ENCODE data around the gene HTATSF1.

HTATSF1 gene

DNA sequence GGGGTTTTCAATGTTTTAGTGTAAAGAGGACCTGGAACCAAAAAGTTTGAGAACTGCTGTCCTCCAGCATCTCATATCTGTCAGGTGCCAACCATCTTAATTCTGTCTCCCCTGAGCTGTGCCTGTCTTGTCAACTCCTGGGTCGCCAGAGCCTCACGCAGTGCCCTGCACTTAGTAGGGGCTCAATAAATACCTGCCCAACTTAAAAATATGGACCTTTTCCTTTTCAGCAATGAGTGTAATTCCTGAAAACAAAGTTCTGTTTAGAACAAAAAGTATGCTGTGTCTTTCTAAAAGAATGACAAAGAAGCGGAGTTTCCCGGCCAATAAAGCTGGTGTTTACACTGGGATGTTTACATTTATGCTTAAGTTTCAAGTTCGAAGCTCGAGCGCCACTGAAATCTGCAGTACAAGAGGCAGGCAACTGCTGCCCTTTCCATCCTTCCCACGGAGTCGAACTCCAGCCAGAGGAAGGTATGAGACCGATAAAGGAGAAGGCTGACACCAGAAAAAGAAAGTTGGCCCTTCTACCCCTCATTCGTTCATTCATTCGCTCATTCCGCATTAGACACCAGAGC is 1.1 kb upstream of the HTATSF1 start:
- no peak for DNase-seq (ENCODE audit: low read depth)

DNA sequence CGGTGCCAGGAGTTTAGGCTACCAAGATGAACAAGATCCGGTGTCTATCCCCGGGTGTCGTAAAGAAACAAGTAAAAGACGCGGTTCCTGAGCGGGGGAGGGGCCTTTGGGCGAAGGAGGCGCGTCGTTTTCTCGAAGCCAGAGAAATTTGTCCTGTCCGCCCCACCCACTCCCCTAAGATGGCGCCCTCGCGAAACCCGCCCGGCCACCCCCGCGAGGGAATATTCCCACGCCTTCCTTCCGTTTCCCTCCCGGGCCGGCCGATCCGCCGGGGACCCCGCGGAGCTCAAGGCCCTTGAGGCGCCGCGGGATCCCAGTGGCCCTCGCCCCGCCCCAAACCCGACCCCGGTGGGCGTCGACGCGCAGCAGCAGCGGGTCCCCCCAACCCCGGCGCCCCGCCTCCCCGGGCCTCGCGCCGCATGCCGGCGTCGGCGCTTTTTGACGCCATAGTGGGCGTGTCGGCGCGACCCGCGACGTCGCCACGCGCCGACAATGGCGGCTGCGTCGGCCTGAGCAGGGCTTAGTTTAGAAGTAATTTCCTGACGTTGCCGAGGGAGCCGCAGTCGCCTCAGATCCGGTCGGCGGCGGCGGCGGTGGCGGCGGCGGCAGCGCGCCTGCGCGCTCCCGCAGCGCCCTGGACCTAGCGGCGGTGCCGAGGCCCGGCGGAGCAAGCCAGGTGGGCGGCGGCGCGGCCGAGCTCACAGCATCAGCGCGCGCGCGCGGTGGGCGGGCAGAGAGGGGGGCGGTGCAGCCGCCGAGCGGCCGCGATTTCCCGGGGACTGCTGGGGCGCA is 432 bp upstream of the HTATSF1 start:
- DNase-seq (ENCODE audit: low read depth), result peak; percentile 58

DNA sequence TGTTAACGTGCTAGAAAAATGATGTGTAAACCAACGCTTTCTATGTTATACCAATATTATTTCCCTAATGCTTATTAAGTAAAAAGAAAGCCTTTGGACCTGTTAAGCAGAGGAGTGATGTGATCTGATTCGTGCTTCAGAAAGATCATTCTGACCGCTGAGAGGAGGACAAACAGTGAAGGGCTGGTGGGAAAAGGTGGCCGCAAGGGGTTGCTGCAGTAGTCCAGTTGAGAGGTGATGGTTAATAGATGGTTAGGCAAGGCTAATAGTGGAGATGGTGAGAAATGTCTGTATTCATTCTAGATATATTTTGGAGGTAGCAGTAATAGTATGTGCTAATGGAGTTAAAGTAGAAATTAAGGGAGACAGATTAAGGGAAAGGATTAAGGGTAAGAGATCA is 21.7 kb downstream of the HTATSF1 start:
- no peak for DNase-seq (ENCODE audit: low read depth)

GRCh38 chrX:136523770-136524169 is 26.4 kb downstream of the HTATSF1 start:
- DNase-seq (ENCODE audit: low read depth), result no peak

- DNase-seq (ENCODE audit: low read depth), result no peak
Measured at GRCh38 chrX:136525738-136526606, 28.6 kb downstream of the HTATSF1 start.

GRCh38 chrX:136528645-136529315 is 31.4 kb downstream of the HTATSF1 start:
- no peak for DNase-seq (ENCODE audit: low read depth)

GRCh38 chrX:136529795-136530194 is 32.4 kb downstream of the HTATSF1 start:
- no peak for DNase-seq (ENCODE audit: low read depth)

DNA sequence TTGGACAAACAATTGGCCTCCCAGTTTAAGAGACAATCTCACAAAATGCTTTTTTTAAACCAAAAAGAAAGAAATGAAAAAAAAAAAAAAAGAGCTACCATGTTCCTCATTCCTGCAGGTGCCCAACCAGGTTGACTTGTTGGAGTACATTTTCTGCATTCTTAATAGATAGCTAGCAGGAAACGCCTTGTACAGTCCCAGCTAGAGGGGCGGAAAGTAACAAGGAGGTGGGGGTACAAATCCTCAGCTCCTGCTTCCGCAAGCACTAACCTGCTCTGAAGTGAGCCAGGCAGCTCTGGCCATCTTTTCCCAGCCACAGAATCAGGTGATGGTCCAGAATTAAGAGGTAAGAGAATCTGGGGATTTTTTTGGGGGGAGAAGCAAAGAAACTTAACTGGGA is 34.6 kb downstream of the HTATSF1 start, which contains the start of gene VGLL1:
VGLL1 (plus strand) TSS at position 265 of the 400 bp plus-strand sequence. CDS start 3,806 bp downstream, outside the sequence.
- DNase-seq (ENCODE audit: low read depth), result no peak

- DNase-seq (ENCODE audit: low read depth), result no peak
Measured at GRCh38 chrX:136534131-136534530, 36.7 kb downstream of the HTATSF1 start.

DNA sequence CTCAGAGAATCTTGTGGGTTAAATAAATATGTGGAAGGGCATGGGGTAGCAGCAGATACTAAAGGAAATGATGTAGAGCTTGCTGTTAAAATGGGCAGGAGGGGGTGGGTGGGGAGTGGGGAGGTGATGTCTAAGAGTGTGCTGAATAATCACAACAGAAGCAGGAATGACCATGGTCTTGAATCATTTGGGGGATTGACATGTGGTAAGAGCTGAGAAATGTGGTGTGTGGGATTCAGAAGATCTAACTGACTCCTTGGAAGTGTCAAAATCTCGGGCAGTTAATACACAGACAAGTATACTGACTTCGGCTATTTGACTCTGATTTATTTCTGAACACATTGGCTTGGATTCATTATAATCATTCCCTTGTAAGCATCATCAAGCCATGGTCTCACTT is 41.4 kb downstream of the HTATSF1 start:
- DNase-seq (ENCODE audit: low read depth), result no peak

- DNase-seq (ENCODE audit: low read depth), result no peak
Measured at GRCh38 chrX:136540226-136540625, 42.8 kb downstream of the HTATSF1 start.

DNA sequence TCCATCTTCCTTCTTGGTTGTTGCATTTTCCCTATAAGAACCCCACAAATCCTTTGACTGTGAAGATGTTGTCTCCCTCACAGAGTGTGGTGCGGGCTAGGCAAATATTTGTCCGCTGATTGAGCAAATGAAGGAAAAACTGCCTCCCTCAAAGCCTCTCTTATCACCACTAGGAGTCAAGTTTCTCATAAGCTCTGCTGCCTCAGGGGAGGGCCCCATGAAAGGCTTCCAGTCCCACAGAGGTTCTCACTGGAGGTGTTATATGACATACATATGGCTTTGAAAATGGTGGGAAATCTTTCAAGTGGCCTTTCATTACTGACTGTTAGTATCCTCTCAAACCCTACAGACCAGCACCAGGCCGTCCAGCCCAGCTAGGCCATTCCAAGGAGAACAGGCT is 43.9 kb downstream of the HTATSF1 start:
- DNase-seq (ENCODE audit: low read depth), result no peak

- DNase-seq (ENCODE audit: low read depth), result no peak
Measured at GRCh38 chrX:136542281-136542680, 44.9 kb downstream of the HTATSF1 start.

- no peak for DNase-seq (ENCODE audit: low read depth)
Measured at GRCh38 chrX:136546371-136546781, 49.0 kb downstream of the HTATSF1 start.

- no peak for DNase-seq (ENCODE audit: low read depth)
Measured at GRCh38 chrX:136549226-136549625, 51.8 kb downstream of the HTATSF1 start.

DNA sequence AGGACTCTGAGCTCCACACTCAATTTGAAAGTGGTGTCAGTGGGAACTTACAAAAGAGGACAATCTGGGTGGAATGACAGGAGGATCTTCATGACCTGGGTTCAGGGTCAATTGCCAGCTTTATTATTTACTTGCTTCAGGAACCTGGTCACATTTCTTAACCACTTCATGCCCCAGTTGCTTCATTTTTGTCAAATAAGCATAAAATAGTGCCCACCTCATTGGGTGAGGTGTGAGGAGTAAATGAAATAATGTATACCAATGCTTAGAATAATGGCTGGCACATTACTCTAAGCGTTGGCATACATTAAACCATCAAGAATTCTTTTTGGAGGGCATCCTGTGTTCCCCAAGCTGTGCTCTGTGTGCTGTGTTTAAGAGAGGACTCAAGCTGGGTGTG is 54.0 kb downstream of the HTATSF1 start:
- DNase-seq (ENCODE audit: low read depth), result no peak

- DNase-seq (ENCODE audit: low read depth), result no peak
Measured at GRCh38 chrX:136555694-136556093, 58.3 kb downstream of the HTATSF1 start.
